GM21528 (cell line): ENCODE measurements around the gene HAX1.
"Not testable (repeated sequence)": the region's sequence is repeated elsewhere in the genome, so short reads cannot be mapped to it uniquely, and the experiment has no call there.

Experiments used
- ATAC-seq: cut with Tn5 transposase; IDR thresholded peaks from one replicate; pipeline ENCODE4 v1.9.1; 2021; ENCODE audit warnings: mild to moderate bottlenecking, moderate library complexity; ENCODE audit not compliant: unreplicated experiment, low FRiP score

HAX1 gene

GRCh38 chr1:154272999-154273563 is 652 bp downstream of the HAX1 start:
- no peak for ATAC-seq

GRCh38 chr1:154276797-154277196 is 4.4 kb downstream of the HAX1 start:
- no peak for ATAC-seq

- ATAC-seq, result not testable (repeated sequence)
Measured at GRCh38 chr1:154287591-154287990, 15.2 kb downstream of the HAX1 start.

- ATAC-seq, result no peak
Measured at GRCh38 chr1:154288661-154289060, 16.2 kb downstream of the HAX1 start.

GRCh38 chr1:154290921-154291320 is 18.5 kb downstream of the HAX1 start:
- ATAC-seq, result no peak

GRCh38 chr1:154295408-154296235 is 23.2 kb downstream of the HAX1 start:
- no peak for ATAC-seq

GRCh38 chr1:154301582-154301981 is 29.2 kb downstream of the HAX1 start:
- no peak for ATAC-seq

- no peak for ATAC-seq
Measured at GRCh38 chr1:154304664-154305337, 32.4 kb downstream of the HAX1 start.

- no peak for ATAC-seq
Measured at GRCh38 chr1:154306151-154306550, 33.7 kb downstream of the HAX1 start.

GRCh38 chr1:154307670-154308270 is 35.3 kb downstream of the HAX1 start:
- not testable (repeated sequence) for ATAC-seq

GRCh38 chr1:154309136-154309535 is 36.7 kb downstream of the HAX1 start:
- not testable (repeated sequence) for ATAC-seq

GRCh38 chr1:154312229-154313065 is 40.0 kb downstream of the HAX1 start:
- not testable (repeated sequence) for ATAC-seq

GRCh38 chr1:154313066-154313356 is 40.6 kb downstream of the HAX1 start:
- no peak for ATAC-seq

- not testable (repeated sequence) for ATAC-seq
Measured at GRCh38 chr1:154314226-154314625, 41.8 kb downstream of the HAX1 start.

GRCh38 chr1:154316704-154317103 is 44.3 kb downstream of the HAX1 start:
- ATAC-seq, result no peak

- no peak for ATAC-seq
Measured at GRCh38 chr1:154318386-154318785, 46.0 kb downstream of the HAX1 start.

- ATAC-seq, result no peak
Measured at GRCh38 chr1:154320882-154321608, 48.6 kb downstream of the HAX1 start, which contains the start of gene AQP10. TSS of gene AQP10 (plus strand) at chr1:154321093. CDS start at chr1:154321156, 63 bp downstream.

- not testable (repeated sequence) for ATAC-seq
Measured at GRCh38 chr1:154321609-154321934, 49.1 kb downstream of the HAX1 start.

- ATAC-seq, result no peak
Measured at GRCh38 chr1:154323493-154323892, 51.1 kb downstream of the HAX1 start.

GRCh38 chr1:154324241-154324640 is 51.8 kb downstream of the HAX1 start:
- ATAC-seq, result no peak
